ENCODE measurements around the gene STK33. TPM values are rescaled to one million over a fixed set of nuclear protein-coding genes. Genes with fewer than 3 reads are reported as not detected.

Gene STK33
- total RNA-seq, 2 experiments from 2014 or later = 2.1 to 2.2 TPM

DNA sequence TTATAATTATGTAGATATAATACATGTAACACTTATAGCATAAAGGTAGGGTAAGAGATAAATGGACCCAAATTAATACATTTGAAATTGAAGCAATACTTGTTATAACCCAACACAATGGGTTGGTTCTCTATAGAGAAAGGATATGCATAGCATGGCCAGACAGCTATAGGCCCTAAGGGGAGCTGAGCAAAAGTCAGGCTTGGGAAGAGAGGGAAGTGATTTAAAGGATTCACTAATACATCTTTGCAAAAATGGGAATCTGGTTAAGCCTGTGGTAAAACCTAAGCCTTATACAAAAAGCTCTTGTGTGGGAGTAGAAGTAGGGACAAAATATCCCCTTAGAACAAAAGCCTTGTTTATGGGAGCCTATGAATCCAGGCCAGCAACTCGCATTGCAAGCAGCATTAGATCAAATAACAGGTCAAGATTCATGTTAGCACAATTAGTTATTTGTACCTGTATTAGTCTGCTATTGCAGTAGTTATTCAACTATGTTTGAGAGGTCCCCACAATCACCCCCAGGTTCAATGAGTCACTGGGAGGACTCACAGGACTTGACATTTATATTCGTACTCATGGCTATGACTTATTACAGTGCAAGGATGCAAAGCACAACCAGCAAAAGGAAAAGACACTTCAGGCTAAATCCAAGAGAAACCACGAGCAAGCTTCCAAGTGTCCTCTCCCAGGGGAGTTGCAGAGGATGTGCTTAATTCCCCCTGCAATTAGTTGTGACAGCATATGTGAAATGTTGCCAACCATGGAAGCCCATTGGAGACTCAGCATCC lies 185.7 kb downstream of the STK33 start:
- Mint-ChIP-seq H3K4me1 (no peaks in the 10 kb centered on the region), H3K4me3 (no peak overlapping the region), H3K9me3 (no peaks in the 10 kb centered on the region), H3K27ac (no peak overlapping the region), H3K36me3 (no peaks in the 10 kb centered on the region), H3K27me3 (no peaks in the 10 kb centered on the region)
- ATAC-seq (ENCODE audit: low read depth) (no peak), DNase-seq (no peak)
- POLR2A ChIA-PET = no interaction called here

DNA sequence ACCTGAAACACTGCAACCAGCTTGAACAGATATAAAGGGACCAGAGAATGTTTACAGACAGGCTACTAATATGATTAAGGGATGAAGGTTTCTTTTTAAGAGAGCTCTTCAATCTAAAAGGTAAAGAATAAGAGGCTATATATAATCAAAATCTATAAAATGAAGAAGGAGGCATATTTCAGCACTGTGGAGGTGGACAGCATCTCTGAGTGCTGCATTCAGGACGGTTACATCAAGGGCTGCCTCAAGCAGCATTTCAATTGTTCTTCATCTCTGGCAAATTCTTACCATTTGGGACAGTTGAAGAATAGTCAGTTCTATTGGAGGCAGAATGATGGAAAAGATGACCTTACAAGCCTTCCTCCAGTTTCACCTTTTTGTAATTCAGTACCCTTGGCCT lies 190.7 kb downstream of the STK33 start:
- no peaks in the 10 kb centered on the region for H3K4me1 Mint-ChIP-seq
- POLR2A ChIA-PET = no interaction called here
- no peak overlapping the region for H3K4me3 Mint-ChIP-seq
- DNase-seq (no peak), ATAC-seq (ENCODE audit: low read depth) (no peak)
- no peaks in the 10 kb centered on the region for H3K27me3 Mint-ChIP-seq
- H3K27ac Mint-ChIP-seq = no peak overlapping the region
- H3K9me3 Mint-ChIP-seq = peaks cover 2% of the 10 kb centered on the region
- H3K36me3 Mint-ChIP-seq = no peaks in the 10 kb centered on the region

DNA sequence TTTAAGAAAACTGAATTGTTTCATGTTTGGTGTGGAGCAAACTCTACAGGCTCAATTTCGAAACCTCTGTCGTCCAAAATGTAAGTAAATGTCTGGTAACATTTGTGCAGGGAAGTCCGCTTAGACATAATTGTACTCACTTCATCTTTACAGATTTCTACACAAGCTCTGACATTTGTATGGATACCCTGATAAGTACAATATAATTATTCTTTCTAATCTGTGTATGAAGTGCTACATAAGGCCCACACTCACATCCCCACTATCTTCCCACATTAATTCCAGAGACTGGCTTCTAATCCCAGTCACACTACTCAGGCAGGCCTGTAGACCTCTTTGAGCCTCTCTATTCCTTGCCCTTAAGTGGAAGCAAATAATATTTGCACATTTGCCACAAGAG lies 201.1 kb downstream of the STK33 start:
- Mint-ChIP-seq H3K36me3 (no peaks in the 10 kb centered on the region), H3K27ac (no peak overlapping the region), H3K27me3 (no peaks in the 10 kb centered on the region), H3K4me3 (no peak overlapping the region), H3K9me3 (peaks cover 2% of the 10 kb centered on the region), H3K4me1 (no peaks in the 10 kb centered on the region)
- POLR2A ChIA-PET = no interaction called here
- DNase-seq = no peak
- no peak for ATAC-seq (ENCODE audit: low read depth)

DNA sequence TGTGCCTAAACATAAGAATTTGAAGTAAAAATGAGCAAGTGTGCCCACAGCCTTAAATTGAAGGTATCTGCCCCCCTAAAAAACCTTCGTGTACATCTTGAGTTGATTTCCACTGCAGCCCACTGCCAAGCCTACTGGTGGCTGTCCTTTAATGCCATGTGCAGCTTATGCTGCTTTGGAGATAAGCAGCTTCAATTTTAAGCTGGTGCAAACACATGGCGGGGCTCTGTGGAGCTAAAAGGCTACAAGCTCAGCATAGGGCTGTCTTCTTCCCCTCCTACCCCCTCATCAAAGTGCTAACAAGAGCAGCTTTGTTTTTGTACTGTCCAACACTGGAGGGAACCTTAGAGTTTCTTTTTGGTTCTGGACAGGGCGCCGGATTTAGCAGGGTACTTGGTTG lies 201.9 kb downstream of the STK33 start:
- ATAC-seq (ENCODE audit: low read depth) (no peak), DNase-seq (no peak)
- Mint-ChIP-seq H3K4me3 (no peak overlapping the region), H3K36me3 (no peaks in the 10 kb centered on the region), H3K4me1 (no peaks in the 10 kb centered on the region), H3K9me3 (no peaks in the 10 kb centered on the region), H3K27ac (no peak overlapping the region), H3K27me3 (no peaks in the 10 kb centered on the region)
- POLR2A ChIA-PET = no interaction called here

DNA sequence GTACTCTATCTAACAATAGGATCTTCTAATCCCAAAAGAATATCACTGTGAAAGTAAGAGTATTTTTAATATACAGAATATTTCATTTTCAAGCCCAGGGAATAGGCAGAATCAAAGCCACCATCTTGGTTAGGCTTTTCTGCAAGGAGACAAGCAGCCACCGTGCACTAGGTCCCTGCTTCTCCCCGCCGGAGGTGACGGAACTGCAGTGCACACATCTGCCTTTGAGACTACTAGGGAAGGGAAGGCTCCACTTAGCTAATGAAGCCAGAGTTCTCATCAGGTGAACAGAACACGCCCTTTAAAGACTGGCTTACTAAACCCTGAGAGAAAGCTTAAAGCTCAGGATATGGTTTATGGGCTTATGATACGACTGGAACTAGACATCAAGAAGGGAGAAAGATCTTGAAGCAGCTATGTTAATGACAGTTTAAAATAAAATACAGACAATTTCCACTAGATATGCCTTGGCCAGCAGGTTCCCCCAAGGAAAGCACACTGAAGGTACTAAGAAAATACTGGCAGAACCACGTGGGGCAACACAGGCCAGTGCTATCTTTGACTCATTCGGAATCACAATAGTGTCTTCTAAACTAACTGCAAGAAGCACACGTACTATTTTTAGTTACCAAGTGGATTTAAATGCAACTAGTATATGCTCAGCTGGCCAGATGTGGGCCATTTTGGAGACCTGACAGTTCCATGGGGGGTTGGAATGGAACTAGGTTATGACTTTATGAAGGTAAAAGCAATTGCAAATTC lies 203.0 kb downstream of the STK33 start:
- POLR2A ChIA-PET = no interaction called here
- H3K27me3 Mint-ChIP-seq = no peaks in the 10 kb centered on the region
- H3K4me3 Mint-ChIP-seq = no peak overlapping the region
- no peaks in the 10 kb centered on the region for H3K4me1 Mint-ChIP-seq
- no peaks in the 10 kb centered on the region for H3K36me3 Mint-ChIP-seq
- DNase-seq = no peak
- H3K9me3 Mint-ChIP-seq = no peaks in the 10 kb centered on the region
- ATAC-seq (ENCODE audit: low read depth) = no peak
- H3K27ac Mint-ChIP-seq = no peak overlapping the region

DNA sequence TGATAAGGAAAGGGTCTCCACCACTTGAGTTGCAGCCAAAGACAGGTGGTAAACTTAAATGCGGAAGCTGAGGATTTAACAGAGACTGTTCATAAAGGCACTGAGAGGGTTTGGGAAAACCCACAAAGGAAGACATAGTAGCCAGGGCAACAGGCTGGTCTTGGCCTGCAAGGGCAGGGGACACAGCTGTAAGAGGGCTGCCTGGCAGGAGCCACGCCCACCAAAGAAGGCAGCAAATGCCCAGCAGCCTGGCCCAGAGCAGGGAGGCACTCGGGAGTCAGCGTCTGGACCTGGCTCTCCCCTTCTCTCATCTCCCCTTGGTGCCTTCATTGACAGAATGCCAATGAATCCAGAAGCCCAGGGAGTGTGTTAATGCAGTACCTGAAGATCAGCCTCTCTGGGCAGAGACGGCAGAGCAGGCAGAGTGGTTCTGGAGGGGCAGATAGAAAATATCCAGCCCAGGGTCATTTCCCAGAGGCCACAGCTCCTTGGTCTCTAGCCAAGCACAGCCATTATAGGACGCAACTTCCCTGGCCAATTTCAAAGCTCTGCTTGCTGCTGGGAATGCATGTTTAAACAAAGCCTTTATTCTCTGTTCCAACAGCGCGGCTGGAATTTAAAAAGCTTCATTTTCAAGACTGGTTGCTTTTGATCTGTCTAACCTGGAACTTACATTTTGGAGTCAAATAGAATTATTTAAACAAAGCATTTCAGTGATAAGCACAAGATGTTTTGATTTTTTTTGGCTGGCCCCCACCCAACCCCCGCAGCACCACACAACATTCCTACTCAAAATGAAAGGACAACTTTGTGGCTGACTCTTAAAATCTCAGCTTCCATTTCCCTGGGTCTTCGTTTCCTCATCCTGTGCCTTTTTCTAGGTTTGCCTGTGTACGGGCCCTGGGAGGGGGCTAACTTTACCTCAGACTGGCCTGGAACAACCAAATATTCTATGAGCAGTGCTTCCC lies 204.7 kb downstream of the STK33 start:
- no peak for DNase-seq
- ATAC-seq (ENCODE audit: low read depth) = no peak
- Mint-ChIP-seq H3K36me3 (no peaks in the 10 kb centered on the region), H3K27ac (no peak overlapping the region), H3K4me3 (no peak overlapping the region), H3K27me3 (no peaks in the 10 kb centered on the region), H3K4me1 (peaks cover 4% of the 10 kb centered on the region), H3K9me3 (no peaks in the 10 kb centered on the region)
- POLR2A ChIA-PET = no interaction called here

DNA sequence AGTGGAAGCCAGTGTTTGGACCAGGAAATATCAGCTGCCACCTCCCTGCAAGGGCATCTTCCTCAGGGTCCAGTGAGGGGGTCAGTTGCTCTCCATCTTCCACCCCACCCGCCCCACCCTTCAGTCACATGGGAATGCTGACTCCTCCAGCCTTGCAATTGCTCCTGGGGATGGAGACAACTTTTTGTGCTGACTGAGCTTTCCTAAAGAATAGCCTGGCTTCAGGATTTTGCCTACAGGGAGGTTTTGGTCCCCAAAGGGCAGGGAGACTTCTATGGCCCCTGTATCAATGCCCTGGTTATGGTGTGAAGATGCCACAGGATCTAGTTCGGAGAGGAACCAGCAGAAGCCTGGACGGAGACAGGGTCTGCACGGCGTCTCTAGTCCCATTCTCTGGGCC lies 206.3 kb downstream of the STK33 start:
- Mint-ChIP-seq H3K4me1 (peaks cover 4% of the 10 kb centered on the region), H3K27ac (no peak overlapping the region), H3K27me3 (no peaks in the 10 kb centered on the region), H3K36me3 (no peaks in the 10 kb centered on the region), H3K4me3 (no peak overlapping the region), H3K9me3 (no peaks in the 10 kb centered on the region)
- ATAC-seq (ENCODE audit: low read depth) (no peak), DNase-seq (no peak)
- POLR2A ChIA-PET = no interaction called here

DNA sequence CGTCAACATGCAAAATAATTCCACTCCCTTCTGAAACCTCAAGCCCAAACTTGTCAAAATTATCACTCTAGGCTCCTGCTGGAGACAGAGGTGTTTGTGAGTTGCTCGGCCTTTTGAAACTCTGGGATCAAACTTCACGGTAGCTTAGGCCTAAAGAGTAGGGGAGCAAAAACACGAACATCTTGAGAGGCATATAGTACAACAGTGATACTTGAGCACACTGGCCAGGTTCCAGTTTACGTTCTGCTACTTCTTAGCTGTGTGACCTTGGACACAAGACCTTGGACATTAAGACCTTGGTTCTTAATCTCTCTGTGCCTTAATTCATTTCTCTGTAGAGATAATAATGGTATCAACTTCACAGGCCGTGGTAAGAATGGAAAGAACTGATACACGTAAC lies 206.9 kb downstream of the STK33 start:
- H3K36me3 Mint-ChIP-seq = no peaks in the 10 kb centered on the region
- POLR2A ChIA-PET = no interaction called here
- no peak overlapping the region for H3K4me3 Mint-ChIP-seq
- H3K9me3 Mint-ChIP-seq = no peaks in the 10 kb centered on the region
- DNase-seq = no peak
- H3K4me1 Mint-ChIP-seq = peaks cover 4% of the 10 kb centered on the region
- H3K27me3 Mint-ChIP-seq = no peaks in the 10 kb centered on the region
- no peak for ATAC-seq (ENCODE audit: low read depth)
- no peak overlapping the region for H3K27ac Mint-ChIP-seq

DNA sequence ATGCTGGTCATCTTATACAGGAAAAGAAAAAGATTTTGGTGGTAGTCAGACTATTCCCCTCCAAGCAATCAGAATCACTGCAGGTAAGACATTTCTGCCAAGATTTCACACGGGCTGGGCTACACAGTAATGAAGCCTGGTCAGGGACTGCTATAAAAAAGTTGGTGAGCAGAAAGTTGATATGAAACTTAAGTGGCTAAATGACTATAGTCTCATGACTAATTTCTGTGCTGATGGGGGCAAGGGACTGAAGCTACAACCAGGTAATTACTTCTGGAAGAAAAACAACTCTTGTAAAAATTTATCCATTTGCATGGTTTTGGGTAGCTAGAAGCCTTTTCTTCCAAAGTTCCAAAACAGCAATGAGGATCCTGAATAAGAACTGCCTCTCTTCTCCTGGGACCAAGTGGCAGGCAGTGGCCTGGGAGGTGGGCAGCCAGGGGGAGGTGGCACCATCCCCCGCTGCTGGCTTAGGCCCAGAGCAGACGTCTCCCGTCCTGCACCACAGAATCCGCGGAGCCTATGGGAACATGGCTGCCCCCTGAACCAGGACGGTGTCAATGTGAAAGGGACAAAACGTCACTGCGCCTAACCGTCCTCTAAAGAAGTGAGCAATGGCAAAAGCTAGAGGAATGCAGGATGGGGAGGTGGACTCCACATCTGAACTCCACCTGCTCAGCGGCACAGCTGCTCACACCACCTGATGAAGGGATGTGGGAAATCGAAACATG lies 207.7 kb downstream of the STK33 start:
- H3K27ac Mint-ChIP-seq = no peak overlapping the region
- no peaks in the 10 kb centered on the region for H3K36me3 Mint-ChIP-seq
- DNase-seq (no peak), ATAC-seq (ENCODE audit: low read depth) (no peak)
- H3K4me1 Mint-ChIP-seq = peaks cover 4% of the 10 kb centered on the region
- POLR2A ChIA-PET = no interaction called here
- H3K9me3 Mint-ChIP-seq = no peaks in the 10 kb centered on the region
- no peak overlapping the region for H3K4me3 Mint-ChIP-seq
- H3K27me3 Mint-ChIP-seq = no peaks in the 10 kb centered on the region

DNA sequence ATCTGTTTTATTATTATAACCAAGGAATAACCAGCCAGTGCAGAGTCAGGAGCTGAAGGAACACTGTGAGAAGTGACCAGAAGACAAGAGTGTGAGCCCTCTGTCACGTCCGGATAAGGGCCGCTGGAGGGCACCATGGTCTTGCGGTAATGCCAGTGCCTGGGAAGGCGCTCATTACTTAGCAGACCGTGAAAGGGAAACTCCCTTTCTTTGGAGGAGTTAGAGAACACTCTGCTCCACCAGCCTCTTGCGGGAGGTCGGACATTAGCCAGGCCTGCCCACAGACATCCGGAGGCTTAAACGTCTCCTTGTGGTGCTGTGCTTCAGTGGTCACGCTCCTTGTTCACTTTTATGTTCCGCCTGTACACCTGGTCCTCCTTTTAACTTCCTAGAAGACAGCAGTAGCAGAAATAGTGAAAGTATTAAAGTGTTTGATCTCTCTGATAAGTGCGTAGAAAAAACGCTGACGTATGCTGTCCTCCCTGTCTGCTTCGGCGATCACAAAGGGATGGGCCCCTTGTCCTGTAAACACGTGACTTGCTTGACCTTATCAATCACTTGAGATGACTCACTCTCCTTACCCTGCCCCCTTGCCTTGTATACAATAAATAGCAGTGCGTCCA lies 209.7 kb downstream of the STK33 start:
- H3K27ac Mint-ChIP-seq = no peak overlapping the region
- H3K36me3 Mint-ChIP-seq = no peaks in the 10 kb centered on the region
- no peak for DNase-seq
- no peaks in the 10 kb centered on the region for H3K9me3 Mint-ChIP-seq
- H3K4me1 Mint-ChIP-seq = peaks cover 4% of the 10 kb centered on the region
- no peak for ATAC-seq (ENCODE audit: low read depth)
- POLR2A ChIA-PET = no interaction called here
- no peaks in the 10 kb centered on the region for H3K27me3 Mint-ChIP-seq
- H3K4me3 Mint-ChIP-seq = peak overlapping the region; percentile 23

DNA sequence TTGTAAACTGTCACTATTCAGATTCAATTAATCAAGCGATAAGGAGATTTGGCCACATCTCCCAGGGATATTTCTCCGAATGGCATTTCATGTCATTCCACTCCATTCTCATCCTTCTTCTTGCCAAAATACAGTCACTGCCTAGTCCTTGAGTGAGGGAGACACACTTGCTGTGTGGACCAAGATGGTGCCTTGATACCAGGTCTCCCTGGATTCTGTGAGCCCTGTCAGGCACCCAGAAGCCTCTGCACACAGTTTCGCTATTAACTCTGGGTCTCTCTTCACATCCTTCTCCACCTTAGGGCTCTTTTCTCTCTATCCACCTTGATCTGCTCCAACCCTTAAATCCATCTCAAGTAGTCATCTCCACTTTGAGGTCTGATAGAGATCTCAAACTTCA lies 210.4 kb downstream of the STK33 start:
- DNase-seq (no peak), ATAC-seq (ENCODE audit: low read depth) (no peak)
- Mint-ChIP-seq H3K27me3 (peaks cover 3% of the 10 kb centered on the region), H3K4me1 (peaks cover 4% of the 10 kb centered on the region), H3K9me3 (no peaks in the 10 kb centered on the region), H3K4me3 (no peak overlapping the region), H3K27ac (no peak overlapping the region), H3K36me3 (no peaks in the 10 kb centered on the region)
- POLR2A ChIA-PET = no interaction called here

DNA sequence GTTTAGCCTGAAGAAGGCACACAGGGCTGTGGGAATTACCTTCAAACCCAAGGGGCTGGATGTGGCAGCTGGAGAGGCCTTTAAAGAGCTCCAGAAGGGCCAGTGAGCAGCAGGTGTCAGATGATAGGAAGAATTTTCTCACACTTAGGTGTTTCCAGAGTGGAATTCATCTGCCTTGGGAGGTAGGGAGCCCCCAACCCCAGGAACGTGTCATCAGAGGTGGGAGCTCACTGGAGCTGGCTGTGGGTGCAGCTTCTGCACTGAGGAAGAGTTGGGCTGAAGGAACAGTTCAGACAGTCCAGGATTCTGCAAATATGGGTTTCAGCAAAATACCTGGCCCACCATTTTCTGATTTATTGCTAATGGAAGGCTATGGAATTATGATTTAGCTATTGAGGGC lies 210.8 kb downstream of the STK33 start:
- no peaks in the 10 kb centered on the region for H3K36me3 Mint-ChIP-seq
- POLR2A ChIA-PET = no interaction called here
- ATAC-seq (ENCODE audit: low read depth) = no peak
- H3K4me3 Mint-ChIP-seq = no peak overlapping the region
- peaks cover 3% of the 10 kb centered on the region for H3K27me3 Mint-ChIP-seq
- DNase-seq = no peak
- H3K4me1 Mint-ChIP-seq = peaks cover 4% of the 10 kb centered on the region
- H3K27ac Mint-ChIP-seq = no peak overlapping the region
- H3K9me3 Mint-ChIP-seq = no peaks in the 10 kb centered on the region
